Dedifferentiated amniotic fluid mesenchymal stem cell (primary cell): ENCODE results near the gene HCN4.

Experiments
- DNase-seq: peaks from one replicate; pipeline ENCODE4 v3.0.0-alpha.2; 2016; ENCODE audit errors: extremely low spot score

HCN4 gene

DNA sequence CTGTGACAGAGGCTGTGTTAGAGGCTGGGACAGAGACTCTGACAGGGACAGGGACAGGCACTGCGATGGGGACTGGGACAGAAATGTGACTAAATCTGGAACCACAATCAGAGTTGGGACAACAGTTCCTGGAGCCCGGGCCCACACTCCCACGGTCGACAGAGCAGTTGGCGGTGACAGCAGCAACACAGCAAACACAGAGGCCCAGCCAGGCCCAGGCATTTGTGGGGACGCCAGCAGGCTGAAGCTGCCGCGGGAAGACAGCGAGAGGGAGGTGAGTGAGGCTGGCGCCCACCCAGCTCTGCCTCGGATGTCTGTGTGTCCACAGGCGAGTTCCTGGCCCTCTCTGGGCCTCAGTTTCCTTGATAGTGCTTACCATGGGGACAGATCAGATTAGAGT, 9.3 kb upstream of the HCN4 start:
- DNase-seq = no peak

DNA sequence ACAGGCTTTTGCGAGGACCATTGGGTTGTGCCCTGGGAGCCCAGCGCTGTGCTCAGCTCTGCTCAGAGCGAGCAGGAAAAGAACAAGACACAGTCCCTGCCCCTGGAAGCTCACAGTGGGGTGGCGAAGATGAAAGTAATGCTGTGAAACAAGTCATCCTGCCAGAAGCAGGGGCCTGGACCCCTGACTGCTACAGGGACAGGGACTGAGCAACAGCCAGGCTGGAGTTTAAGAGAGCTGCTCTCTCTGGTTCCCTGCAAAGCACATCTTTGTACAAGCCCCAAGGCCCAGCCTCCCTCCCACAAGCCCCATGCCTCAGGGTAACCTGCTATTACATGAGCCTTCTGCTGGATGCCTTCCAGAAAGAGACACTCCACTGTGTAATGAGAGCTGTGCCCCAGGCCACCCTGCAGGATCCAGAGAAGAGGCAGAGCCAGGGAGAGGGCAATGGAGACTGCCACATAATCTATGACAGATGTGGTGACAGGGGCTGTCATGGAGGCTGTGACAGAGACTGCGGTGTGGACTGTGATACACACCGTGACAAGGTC, 7.1 kb upstream of the HCN4 start:
- DNase-seq = no peak

DNA sequence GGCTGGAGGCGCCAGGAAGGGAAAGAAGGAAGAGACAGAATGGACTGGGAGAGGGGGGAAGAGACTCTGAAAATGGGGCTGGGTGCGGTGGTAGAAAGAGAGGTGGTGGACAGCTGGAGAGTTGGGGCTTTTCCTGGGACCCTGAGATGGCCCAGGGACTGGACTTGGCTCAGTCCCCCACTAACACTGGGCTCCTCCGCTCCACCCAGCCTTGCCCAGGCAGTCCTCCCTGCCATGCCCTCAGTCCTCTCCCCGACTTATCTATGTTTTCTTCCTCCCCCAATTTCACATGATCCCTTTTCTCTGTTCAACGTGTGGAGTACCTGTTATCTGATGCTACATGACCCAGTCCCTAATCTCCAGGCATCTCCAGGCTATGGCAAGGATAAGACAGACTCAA, 6.3 kb upstream of the HCN4 start:
- DNase-seq = no peak

DNA sequence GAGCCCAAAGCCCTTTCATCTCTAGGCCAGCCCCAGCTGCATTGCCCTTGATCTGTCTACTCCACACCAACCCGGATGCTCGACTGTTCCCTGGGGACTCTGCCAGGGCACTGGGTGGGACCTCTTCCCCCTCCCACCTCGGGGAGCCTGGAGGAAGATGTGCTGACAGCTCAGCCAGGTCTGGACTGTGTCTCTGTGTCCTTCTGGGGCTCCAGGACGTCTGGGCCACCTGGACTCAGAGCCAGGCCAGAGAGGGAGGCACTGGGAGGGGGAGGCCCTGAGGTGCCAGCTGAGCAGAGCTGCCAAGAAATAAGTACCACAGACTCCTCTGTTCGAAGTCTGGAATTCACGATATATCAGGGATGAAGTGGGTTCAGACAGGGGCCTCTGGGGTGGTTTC, 5.8 kb upstream of the HCN4 start:
- no peak for DNase-seq

DNA sequence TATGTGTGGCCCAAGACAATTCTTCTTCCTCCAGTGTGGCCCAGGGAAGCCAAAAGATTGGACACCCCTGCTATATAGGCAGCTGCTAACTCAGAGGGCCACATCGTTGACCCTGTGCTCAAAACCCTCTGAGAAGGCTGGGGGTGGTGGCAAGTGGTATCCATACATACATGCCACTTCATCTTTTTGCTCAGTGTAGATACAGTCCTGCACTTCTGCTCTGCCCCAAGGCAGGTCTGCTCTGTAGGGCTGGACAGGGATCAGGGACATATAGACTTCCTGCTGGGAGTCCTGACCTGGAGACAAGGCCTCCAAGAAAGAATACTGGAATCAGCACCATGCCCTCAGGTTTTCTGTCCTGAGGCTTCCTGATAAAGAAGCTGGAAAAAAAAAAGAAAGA, 4.5 kb upstream of the HCN4 start:
- DNase-seq = no peak

DNA sequence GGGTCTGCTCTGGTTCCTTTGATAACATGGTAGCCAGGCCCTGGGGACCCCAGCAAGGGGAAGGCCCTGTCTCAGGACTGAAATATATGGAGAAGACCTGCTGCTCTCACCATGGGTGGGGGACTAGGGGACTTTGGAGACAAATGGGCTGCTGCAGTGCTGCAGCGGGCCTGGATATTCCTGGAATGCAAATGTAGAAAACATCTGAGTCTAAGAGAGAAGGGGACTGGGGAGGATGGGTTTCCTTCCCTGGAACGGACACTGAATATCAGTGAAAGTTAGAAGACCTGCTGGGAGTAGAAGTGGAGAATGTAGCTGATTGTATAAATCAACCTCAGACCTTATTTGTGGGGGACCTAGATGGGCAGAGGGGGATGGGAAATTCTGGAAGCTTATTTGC, 3.1 kb upstream of the HCN4 start:
- no peak for DNase-seq

DNA sequence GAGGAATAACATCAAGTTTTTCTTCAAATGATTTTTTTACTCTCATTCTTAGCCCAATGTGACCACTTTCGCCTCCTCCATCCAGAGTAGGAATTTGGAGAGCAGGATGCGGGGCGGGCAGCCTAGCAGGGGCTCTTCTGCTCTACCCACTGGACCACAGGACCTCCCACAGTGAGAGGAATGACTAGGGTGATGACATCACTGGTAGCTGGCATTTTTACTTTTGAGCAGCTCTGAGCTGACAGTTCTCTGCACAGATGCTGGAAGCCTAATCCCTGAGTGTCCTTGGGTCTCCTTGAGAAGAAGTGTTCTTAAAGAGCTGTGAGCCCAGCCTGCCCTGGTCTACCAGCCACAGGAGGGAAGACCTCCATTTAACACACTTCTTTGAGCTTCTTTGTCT, 1.4 kb upstream of the HCN4 start:
- DNase-seq = no peak

DNA sequence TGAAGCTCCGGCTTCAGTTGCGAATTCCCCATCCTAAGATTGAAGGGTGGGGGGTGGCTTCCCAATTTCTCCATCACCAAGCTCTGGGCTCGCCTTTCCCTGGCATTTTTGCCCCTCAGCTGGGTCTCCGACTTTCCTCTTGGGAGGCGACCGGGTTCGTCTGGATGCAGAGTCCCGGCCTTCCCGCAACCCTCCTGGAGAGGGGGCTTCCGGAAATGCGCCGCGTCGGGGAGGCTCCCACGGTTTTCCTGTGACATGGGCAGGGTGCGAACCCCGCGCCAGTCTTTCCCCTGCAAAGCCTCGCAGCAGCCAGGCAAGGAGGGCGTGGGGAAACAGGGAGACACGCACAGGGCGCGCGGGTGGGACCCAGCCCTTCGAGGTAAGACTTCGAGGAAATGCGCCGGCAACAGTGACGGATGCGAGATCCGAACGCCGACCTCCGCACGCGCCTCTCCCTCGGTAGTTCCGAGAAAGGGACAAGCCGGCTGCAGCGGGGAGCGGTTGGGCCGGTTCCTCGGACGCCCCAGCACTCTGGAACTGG, 466 bp upstream of the HCN4 start:
- DNase-seq = no peak

DNA sequence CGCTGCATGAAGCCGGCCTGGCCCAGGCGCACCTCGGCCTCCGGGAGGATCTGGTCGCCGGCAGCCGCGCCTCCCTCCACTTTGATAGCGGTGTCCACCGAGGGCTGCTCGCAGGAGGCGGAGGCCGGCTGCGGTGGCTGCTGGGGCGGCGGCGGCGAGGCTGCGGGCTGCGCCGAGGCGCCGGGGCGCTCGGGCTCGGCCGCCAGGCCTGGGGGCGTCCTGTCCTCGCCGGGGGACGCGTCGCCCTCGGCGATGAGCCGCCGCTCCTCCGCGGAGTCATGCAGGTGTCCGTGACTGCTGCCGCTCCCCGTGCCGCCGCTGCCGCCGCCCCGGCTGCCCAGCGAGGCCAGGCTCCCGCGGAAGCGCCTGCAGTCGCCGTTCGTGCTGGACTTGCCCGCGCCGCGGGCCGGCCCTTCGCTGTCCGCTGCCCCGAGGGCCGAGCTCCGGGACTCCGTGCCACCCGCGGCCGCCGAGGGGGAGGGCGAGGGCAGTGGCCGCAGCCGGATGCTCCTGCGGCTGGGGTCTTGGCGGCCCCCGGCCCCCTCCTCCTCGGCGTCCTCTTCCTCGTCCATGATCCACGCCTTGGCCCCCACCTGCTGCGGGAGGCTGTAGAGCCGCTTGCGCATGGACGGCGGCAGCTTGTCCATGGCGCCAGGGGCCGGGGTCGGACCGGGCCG, 996 bp downstream of the HCN4 start:
- no peak for DNase-seq

DNA sequence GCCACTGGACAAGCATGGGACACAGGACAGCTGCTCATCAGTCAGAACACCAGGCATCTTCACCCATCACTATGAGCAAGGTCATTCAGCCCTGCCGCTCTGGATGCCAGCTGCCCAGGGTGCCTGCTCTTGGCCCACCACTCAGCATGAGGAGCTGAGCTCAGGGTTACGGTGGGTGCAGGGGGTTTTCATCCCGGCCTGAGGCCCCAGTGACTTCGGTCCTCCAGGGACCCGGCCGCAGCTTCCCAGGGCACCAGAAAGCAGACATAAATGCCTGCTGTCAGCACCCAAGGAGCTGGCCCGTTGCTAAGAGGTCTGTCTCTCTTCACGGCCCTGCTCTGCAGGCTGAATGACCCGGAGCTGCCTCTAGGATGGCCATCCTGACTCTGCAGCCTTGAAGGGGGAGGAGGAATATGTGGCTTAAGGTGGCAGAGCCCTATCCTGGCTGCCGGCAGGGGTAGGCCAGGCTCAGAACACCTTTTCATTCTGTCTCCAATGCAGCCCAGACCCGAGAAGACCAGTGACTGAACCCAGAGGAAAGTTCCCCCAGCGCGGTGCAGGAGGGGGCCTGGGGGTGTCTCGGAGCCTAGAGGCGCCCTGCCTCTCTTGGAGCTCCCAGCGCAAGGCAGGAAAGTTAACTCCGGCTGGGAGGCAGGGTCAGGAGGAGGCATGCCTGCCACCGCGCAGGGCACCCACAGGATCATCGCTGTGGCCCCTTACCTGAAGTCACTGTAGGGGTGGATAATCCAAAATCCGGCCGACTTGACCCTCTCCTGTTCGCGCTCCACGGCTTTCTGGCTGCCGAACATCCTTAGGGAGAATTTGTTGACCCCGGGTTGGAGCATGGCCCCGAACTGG, 1.8 kb downstream of the HCN4 start:
- DNase-seq = no peak

DNA sequence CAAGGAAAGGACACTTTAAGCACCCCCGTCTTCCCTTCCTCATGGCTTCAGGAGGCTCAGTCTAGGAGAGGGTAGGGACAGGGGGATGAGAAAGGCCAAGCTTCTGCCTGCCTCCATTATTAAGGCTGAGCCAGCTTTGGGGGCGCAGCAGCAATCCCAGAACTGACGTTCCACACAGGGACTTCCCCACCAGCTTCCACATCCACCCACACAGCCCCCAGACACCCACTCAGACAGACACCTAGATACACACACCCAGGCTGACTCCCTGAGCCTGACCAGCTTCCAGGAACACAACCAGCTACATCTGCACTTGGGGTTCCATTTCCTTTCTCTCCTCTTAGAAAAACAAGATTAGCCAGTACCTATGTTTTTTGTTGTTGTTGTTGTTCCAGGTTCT, 4.7 kb downstream of the HCN4 start:
- DNase-seq = no peak

DNA sequence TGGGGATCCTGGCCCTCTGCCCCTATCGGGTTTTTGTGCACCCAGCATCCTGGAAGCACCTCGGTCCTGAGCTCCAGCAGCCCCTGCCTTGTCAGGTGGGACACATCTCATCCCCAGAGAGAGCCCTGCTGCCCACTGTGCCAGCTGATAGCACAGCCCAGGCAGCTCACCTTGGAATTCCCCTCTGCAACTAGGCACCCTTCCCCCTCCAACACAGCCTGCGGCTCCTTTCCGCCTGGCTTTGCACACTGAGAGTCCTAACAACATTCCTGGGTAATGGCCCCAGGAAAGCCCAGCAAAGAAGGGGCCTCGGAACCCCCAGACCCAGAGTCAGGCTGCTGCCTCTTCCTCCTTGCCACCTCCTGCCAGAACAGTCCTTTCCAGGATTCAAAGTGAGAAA, 5.9 kb downstream of the HCN4 start:
- no peak for DNase-seq

DNA sequence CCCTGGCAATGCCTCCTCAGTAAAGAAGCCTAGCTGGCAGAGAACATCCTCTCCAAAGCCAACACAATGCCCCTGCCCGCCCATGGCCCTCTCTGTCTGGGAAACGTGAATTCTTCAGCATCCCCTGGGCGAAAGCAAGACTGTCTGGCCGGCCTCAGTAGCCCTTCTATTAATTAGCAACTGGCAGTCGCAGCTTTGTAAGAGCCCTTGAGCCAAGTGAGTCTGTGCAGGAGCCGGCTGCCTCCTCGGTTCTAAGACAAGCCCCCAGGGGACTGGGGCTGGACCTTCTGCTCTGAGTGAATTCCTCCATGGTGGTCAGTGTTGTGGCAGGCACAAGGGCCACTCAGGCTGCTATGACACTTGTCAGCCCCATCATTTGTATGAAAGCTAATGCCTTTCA, 7.4 kb downstream of the HCN4 start:
- no peak for DNase-seq

DNA sequence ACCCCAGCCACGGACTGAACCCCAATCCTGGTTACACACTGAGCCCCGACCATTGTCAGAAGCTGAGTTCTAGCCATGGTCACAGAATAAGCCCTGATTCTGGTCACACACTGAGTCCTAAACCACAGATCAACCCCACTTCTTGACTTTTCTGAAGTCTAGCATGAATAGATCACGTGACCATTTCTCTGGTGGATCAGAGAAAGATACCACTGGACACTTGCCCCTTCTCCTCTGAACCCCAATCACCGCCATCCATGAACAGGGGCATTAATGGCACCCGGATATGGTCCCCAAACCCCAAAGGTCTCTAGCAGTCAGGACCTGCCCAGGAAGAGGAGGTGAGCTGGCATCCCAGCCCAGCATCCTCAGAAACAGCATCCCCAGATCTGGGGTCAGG, 9.1 kb downstream of the HCN4 start:
- DNase-seq = no peak

DNA sequence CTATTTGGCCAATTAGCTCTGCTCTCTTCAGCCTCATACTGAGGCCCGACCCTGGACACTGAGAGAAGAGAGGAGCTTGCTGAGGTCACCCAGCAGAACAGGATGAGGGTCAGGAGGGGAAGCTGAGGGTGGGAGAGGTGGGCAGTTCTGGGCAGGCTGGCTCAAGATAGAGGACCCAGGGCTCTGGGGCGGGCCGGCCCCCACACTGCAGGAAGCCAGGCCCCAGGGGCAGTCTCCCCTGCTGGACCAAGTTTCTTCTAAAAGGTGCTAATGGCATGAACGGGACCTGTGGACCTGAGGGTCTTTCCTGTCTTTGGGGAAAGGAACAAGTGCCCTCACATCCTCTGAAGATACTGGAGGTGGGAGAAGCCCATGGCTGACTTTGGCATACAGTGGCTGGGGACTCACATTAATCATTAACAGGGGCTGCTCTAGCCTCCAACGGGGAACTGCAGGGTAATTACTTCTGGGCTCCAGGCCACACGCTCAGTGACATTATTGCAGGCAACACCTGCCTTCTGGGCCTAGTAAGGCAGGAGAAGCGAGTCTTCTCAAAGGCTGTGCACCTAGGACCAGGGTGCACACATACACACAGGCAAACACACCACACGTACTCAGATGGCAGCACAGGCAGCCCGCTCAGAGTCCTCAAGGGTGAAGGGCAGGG, 10.6 kb downstream of the HCN4 start:
- no peak for DNase-seq

DNA sequence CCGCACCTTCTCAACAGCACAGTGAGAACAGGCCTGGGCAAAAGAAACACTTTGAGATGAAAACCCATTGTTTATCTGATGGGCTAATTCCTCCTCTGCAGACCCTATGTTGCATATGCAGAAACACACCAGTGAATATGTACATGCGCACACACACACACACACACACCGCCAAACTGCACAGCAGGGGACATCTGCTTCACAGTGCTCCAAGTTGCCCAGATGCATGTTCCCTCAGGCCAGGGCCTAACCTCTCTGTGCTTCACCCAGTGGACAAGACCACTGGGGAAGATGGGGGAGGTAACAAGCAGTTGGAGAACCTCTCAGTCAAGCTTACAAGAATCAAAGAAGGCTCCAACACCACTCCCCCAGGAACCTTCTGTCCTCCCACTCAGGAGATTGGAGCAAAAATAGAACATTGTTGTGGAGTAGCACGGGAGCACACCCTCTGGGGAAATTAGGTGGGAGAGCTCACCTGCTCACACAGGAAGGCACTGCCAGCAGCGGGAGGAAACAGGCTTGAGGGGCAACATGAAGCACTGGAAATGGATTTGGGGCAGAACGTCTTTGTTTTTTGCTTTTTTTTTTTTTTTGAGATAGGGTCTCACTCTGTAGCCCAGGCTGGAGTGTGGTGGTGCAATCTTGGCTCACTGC, 13.0 kb downstream of the HCN4 start:
- DNase-seq = no peak

DNA sequence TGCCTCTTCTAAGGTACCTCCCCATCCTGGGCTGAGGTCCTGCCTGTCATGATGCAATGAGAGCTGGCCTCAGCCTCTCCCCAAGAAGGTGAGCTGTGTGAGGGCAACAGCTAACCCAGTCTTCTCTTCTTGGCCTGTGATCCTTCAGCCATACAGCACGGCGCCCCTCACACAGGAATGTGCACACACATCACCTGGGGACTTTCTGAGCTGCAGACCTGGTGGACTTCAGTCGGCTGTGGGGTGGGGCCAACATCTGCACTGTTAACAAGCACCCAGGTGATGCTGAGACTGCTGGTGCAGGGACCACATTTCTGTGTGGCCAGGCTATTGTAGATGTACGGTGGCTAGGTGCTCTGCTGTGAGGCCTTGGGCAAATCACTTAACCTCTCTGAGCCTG, 14.5 kb downstream of the HCN4 start:
- no peak for DNase-seq

DNA sequence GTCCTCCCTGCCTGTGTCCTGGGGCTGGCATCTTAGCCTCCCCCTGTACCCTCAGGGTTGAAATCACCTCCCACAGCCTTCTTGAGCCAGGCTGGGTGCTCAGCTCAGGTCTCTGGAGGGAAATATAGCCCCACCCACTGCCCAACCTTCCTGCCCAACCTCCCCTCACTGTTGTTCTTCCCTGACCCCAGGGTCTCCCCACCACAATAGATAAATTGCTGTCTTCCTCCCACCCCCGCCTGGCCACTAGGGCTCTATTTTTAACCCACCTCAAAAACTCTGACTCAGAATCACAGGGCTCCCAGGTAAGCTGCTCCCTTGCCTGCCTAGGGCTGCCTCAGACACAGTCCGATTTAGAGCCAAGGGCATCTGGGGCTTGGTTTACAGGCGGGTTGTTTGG, 15.0 kb downstream of the HCN4 start:
- no peak for DNase-seq

DNA sequence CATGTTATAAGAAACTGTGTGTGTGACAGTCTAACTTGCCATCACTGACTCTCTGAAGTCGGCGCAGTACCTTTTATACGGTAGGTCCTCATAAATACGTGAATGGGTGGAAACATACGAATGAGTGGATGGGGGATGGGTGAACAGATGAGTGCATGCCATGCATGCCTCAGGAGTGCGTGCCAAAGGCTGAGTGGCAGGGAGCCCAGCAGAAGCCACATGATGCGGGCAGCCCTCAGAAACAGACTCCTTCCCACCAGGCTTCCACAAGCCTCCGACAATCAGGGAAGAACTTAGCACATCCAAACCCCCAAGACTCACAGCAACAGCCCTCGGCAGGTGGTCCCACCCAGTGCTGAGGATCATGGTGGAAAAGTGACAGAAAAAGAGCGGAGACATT, 16.7 kb downstream of the HCN4 start:
- DNase-seq = no peak

DNA sequence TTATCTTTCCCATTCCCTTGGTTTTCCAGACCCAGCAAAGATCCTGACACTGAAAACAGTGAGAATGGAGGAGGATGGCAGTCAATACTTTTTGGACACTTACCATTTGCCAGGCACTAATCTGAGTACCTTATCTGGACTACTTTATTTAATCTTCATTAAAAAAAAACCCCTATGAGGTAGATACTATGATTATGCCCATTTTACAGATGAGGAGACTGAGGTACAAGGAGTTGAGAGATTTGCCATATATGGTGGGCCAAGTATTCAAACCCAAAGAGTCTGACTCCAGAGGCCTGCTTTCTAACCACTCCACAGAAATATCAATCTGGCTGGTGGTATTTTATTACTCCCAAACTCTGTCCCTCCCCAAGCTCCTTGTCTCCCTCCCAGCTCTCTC, 19.6 kb downstream of the HCN4 start:
- no peak for DNase-seq

DNA sequence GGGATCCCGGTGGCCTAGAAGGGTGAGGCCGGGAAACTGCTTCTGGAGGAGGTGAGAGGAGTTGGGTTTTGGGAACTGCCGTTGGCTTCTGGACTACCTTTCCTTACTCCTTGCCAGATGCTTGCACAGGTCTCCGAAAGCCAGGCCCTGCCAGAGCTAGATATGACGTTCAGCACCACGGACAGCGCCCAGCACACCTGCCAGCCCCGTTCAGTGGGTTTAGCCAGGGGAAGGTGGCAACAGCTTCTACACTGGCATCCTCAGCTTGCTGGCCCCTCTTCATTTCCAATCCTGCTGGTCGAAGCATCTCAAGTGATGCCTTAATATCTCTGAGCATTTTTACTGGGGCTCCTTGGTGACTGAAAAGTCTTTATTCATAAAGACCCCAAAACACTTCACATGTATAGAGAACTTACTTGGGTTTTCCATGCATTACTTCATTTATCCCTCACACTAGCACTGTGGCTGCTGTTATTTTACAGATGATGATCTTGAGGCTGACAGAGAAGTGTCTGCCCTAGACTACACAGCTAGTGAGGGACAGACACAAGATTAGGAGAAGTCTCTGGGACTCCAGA, 21.9 kb downstream of the HCN4 start:
- DNase-seq = no peak

DNA sequence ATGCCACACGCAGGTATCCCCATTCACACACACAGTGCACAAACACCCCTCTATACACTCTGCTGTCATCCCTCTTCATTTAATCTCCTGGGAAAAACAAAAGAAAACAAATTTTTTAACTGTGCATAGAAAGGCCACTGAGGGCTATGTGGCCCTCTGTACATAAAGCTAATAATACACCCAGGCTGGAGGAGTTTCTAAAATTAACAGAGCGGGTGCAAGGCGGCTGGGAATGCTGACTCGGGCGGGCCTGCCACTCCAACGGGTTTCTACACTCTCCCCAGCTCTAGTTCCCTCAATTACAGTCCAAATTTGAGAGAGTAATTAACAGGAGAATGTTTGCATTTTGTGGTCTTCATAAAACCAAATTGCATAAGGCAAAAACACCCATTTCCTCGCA, 23.1 kb downstream of the HCN4 start:
- DNase-seq = no peak
